Measurements from ENCODE around the gene NWD2. TPM values are rescaled to one million over a fixed set of nuclear protein-coding genes. Genes with fewer than 3 reads are reported as not detected.

The NWD2 gene
- total RNA-seq, 1 experiment from 2014 or later = not detected

- Histone ChIP-seq H3F3A (ENCODE audit: insufficient read depth, low read depth) (no peaks in the 10 kb centered on the region), H3K9me3 (ENCODE audit: insufficient read depth, low read depth) (no peaks in the 10 kb centered on the region), H3K36me3 (ENCODE audit: low read depth) (no peaks in the 10 kb centered on the region), H3K27ac (no peak overlapping the region), H4K20me1 (ENCODE audit: insufficient read depth) (no peaks in the 10 kb centered on the region), H3K79me2 (ENCODE audit: low read depth) (no peaks in the 10 kb centered on the region), H3K27me3 (ENCODE audit: insufficient read depth, low read depth) (no peaks in the 10 kb centered on the region), H2AFZ (no peak overlapping the region), H3K9me2 (ENCODE audit: insufficient read depth) (no peaks in the 10 kb centered on the region), H3K4me3 (no peak overlapping the region), H3K4me2 (no peak overlapping the region), H3K4me1 (replicated peaks; ENCODE audit: insufficient read depth) (no peaks in the 10 kb centered on the region)
- CTCF ChIA-PET = interaction anchor here (0.6 to 0.9 kb wide), 2 partner anchors 45 to 975 kb away, joined by 3 read pairs; no protein-coding TSS in a partner anchor
- TF ChIP-seq CTCF (conservative IDR thresholded peaks at IDR 0.05) = no peak
- no peak for TF ChIP-seq EZH2 (IDR thresholded peaks at IDR 0.05; ENCODE audit: low read depth)
- BruUV-seq (replicated peaks) = no TSS peak
- DNase-seq = no peak
- intact Hi-C loops (cut with micrococcal nuclease; ENCODE audit: unreplicated experiment) = no loop called here
- POLR2A ChIA-PET (ENCODE audit: unreplicated experiment) = no interaction called here
These were observed 144.8 kb downstream of the NWD2 start for GRCh38 chr4:37389366-37389765.

GRCh38 chr4:37389967-37390580 is 145.5 kb downstream of the NWD2 start:
- intact Hi-C loops (cut with micrococcal nuclease; ENCODE audit: unreplicated experiment) = no loop called here
- Histone ChIP-seq H2AFZ (no peak overlapping the region), H3F3A (ENCODE audit: insufficient read depth, low read depth) (no peaks in the 10 kb centered on the region), H4K20me1 (ENCODE audit: insufficient read depth) (no peaks in the 10 kb centered on the region), H3K27ac (no peak overlapping the region), H3K4me1 (replicated peaks; ENCODE audit: insufficient read depth) (no peaks in the 10 kb centered on the region), H3K4me3 (no peak overlapping the region), H3K27me3 (ENCODE audit: insufficient read depth, low read depth) (no peaks in the 10 kb centered on the region), H3K36me3 (ENCODE audit: low read depth) (no peaks in the 10 kb centered on the region), H3K79me2 (ENCODE audit: low read depth) (no peaks in the 10 kb centered on the region), H3K4me2 (no peak overlapping the region), H3K9me3 (ENCODE audit: insufficient read depth, low read depth) (no peaks in the 10 kb centered on the region), H3K9me2 (ENCODE audit: insufficient read depth) (no peaks in the 10 kb centered on the region)
- POLR2A ChIA-PET (ENCODE audit: unreplicated experiment) = no interaction called here
- peak in 1 of 2 experiments; percentile 10 for DNase-seq
- CTCF ChIA-PET = interaction anchor here (0.6 to 0.9 kb wide), 5 partner anchors 126 to 1032 kb away, joined by 3 to 4 read pairs (median 3); no protein-coding TSS in a partner anchor
- no peak for TF ChIP-seq EZH2 (IDR thresholded peaks at IDR 0.05; ENCODE audit: low read depth)
- TF ChIP-seq CTCF (conservative IDR thresholded peaks at IDR 0.05) = peak; percentile 82
- no TSS peak for BruUV-seq (replicated peaks)

- ChIA-PET POLR2A (ENCODE audit: unreplicated experiment) (no interaction called here), CTCF (no interaction called here)
- no TSS peak for BruUV-seq (replicated peaks)
- Histone ChIP-seq H3K9me3 (ENCODE audit: insufficient read depth, low read depth) (no peaks in the 10 kb centered on the region), H3K27me3 (ENCODE audit: insufficient read depth, low read depth) (no peaks in the 10 kb centered on the region), H4K20me1 (ENCODE audit: insufficient read depth) (no peaks in the 10 kb centered on the region), H3K4me1 (replicated peaks; ENCODE audit: insufficient read depth) (no peaks in the 10 kb centered on the region), H3F3A (ENCODE audit: insufficient read depth, low read depth) (no peaks in the 10 kb centered on the region), H2AFZ (no peak overlapping the region), H3K9me2 (ENCODE audit: insufficient read depth) (no peaks in the 10 kb centered on the region), H3K36me3 (ENCODE audit: low read depth) (no peaks in the 10 kb centered on the region), H3K4me2 (no peak overlapping the region), H3K79me2 (ENCODE audit: low read depth) (no peaks in the 10 kb centered on the region), H3K27ac (no peak overlapping the region), H3K4me3 (no peak overlapping the region)
- intact Hi-C loops (cut with micrococcal nuclease; ENCODE audit: unreplicated experiment) = no loop called here
- DNase-seq = no peak
- no peak for TF ChIP-seq CTCF (conservative IDR thresholded peaks at IDR 0.05)
These were observed 148.1 kb downstream of the NWD2 start for GRCh38 chr4:37392521-37393255.
